CD4-positive, CD25-positive, alpha-beta regulatory T cell (primary cell): ENCODE measurements around the gene REPIN1. TPM values are rescaled to one million over a fixed set of nuclear protein-coding genes. Genes with fewer than 3 reads are reported as not detected.

ENCODE experiments used
- ATAC-seq, 2 donors: fragments of 150-1000 bp; cut with Tn5 transposase; one replicate each; pipeline ENCODE4 v1.10.0; 2021; ENCODE audit warnings: low read depth in 2 of 2, moderate number of reproducible peaks in 2 of 2, moderate library complexity in 1 of 2
- DNase-seq, 3 donors: peaks; one replicate each; pipeline versions ENCODE4 v3.0.0 to v3.0.0-alpha.2; 2012 to 2022; ENCODE audit warnings: mixed read lengths in 1 of 3
- H3K27ac ChIP-seq: one replicate; pipeline ENCODE4 v1.7.0; 2013; ENCODE audit warnings: mild to moderate bottlenecking, low read length; ENCODE audit not compliant: insufficient read depth, poor library complexity, severe bottlenecking
- H3K27me3 ChIP-seq: one replicate; pipeline ENCODE4 v1.7.0; 2013; ENCODE audit warnings: low read length; ENCODE audit not compliant: control insufficient read depth, insufficient read depth
- H3K36me3 ChIP-seq: one replicate; pipeline ENCODE4 v1.7.0; 2013; ENCODE audit warnings: mild to moderate bottlenecking, low read length, moderate library complexity; ENCODE audit not compliant: control insufficient read depth, insufficient read depth
- H3K4me1 ChIP-seq: 2 replicates; pipeline ENCODE4 v1.7.0; 2013; ENCODE audit warnings: mild to moderate bottlenecking, low read length; ENCODE audit not compliant: insufficient read depth, control insufficient read depth, poor library complexity, severe bottlenecking
- H3K4me3 ChIP-seq: one replicate; pipeline ENCODE4 v1.7.0; 2013; ENCODE audit warnings: low read depth, mild to moderate bottlenecking, low read length, moderate library complexity
- H3K9me3 ChIP-seq, 2 experiments: 1 replicate in 1 of 2; 2 replicates in 1 of 2; pipeline ENCODE4 v1.7.0; 2013; ENCODE audit warnings: low read length in 2 of 2, mild to moderate bottlenecking in 1 of 2, moderate library complexity in 1 of 2; ENCODE audit not compliant: control insufficient read depth in 2 of 2
- H3K27ac Mint-ChIP-seq, 3 donors: one replicate each; pipeline ENCODE4 v1.8.0; 2020 to 2022; ENCODE audit warnings: mild to moderate bottlenecking in 3 of 3, mixed read lengths in 3 of 3, moderate library complexity in 2 of 3
- H3K27me3 Mint-ChIP-seq: one replicate; pipeline ENCODE4 v1.8.0; 2022; ENCODE audit warnings: mild to moderate bottlenecking, mixed read lengths
- H3K36me3 Mint-ChIP-seq: one replicate; pipeline ENCODE4 v1.8.0; 2020; ENCODE audit warnings: mixed read lengths
- H3K4me1 Mint-ChIP-seq, 4 donors: one replicate each; pipeline ENCODE4 v1.8.0; 2020 to 2022; ENCODE audit warnings: mixed read lengths in 4 of 4, mild to moderate bottlenecking in 1 of 4
- H3K4me3 Mint-ChIP-seq, 4 donors: one replicate each; pipeline ENCODE4 v1.8.0; 2020 to 2022; ENCODE audit warnings: mild to moderate bottlenecking in 4 of 4, mixed read lengths in 4 of 4, moderate library complexity in 3 of 4
- H3K9me3 Mint-ChIP-seq, 7 donors: one replicate each; pipeline ENCODE4 v1.8.0; 2020 to 2022; ENCODE audit warnings: mixed read lengths in 7 of 7, mild to moderate bottlenecking in 3 of 7, moderate library complexity in 2 of 7
- polyA plus RNA-seq, 4 donors: library from polyadenylated mRNA; unstranded; fragments of 300-500 nt; fragmentation: Illumina TruSeq; gene quantifications; one replicate each; pipeline ENCODE4 v1.2.3, GENCODE V29; 2021
- total RNA-seq: library from RNA; stranded (reverse); gene quantifications from one replicate; pipeline ENCODE4 v1.2.3, GENCODE V29; 2022

REPIN1 gene
- total and polyA plus RNA-seq, 5 donors from 2014 or later: 22.5 to 40.3 (median 29.7) TPM

- Histone ChIP-seq H3K4me1 (peaks cover 22% of the 10 kb centered on the region), H3K27me3 (no peaks in the 10 kb centered on the region), H3K27ac (no peak overlapping the region), H3K9me3 (no peaks in the 10 kb centered on the region), H3K4me3 (no peak overlapping the region), H3K36me3 (no peaks in the 10 kb centered on the region)
- peak overlapping the region in 1 of 3 donors; percentile 75 for H3K27ac Mint-ChIP-seq
- peaks cover 4 to 28% (median 17%) of the 10 kb centered on the region in 4 donors for H3K4me1 Mint-ChIP-seq
- H3K9me3 Mint-ChIP-seq: no peaks in the 10 kb centered on the region
- ATAC-seq: no peak
- no peak for DNase-seq
- H3K27me3 Mint-ChIP-seq: no peaks in the 10 kb centered on the region
- peaks cover 3% of the 10 kb centered on the region for H3K36me3 Mint-ChIP-seq
- H3K4me3 Mint-ChIP-seq: peak overlapping the region in 2 of 4 donors; percentile 54 to 82
Observed at GRCh38 chr7:150400008-150400787, 31.6 kb downstream of the REPIN1 start.

GRCh38 chr7:150400788-150401423, 32.3 kb downstream of the REPIN1 start:
- no peak overlapping the region for H3K27ac ChIP-seq
- ATAC-seq (no peak), DNase-seq (no peak)
- H3K4me3 ChIP-seq: no peak overlapping the region
- peaks cover 20% of the 10 kb centered on the region for H3K4me1 ChIP-seq
- H3K4me3 Mint-ChIP-seq: peak overlapping the region in 3 of 4 donors; percentile 21 to 82 (median 54)
- peaks cover 0 to 28% (median 16%) of the 10 kb centered on the region in 4 donors for H3K4me1 Mint-ChIP-seq
- H3K9me3 ChIP-seq: no peaks in the 10 kb centered on the region
- H3K27ac Mint-ChIP-seq: peak overlapping the region in 1 of 3 donors; percentile 75
- H3K27me3 ChIP-seq: no peaks in the 10 kb centered on the region
- no peaks in the 10 kb centered on the region for H3K36me3 Mint-ChIP-seq
- no peaks in the 10 kb centered on the region for H3K36me3 ChIP-seq
- H3K9me3 Mint-ChIP-seq: no peaks in the 10 kb centered on the region
- peaks cover 4% of the 10 kb centered on the region for H3K27me3 Mint-ChIP-seq

DNA sequence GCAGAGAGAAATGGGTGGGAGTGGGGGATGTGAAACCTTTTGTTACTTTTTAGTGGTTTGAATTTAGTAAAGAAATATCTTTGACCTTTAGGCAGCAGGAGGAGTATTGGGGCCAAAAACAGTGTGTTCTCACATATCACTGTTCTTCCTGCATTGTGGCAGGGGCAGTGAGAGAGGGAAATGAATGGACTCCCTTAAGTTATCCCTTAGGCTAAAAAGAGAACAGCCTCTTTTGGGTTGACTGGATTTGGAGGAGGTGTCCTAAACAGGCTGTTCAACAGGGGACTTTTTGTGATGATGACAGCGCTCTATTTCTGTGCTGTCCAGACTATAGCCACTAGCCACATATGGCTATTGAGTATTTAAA, 32.8 kb downstream of the REPIN1 start:
- H3K4me1 ChIP-seq: peaks cover 24% of the 10 kb centered on the region
- ATAC-seq: no peak
- no peak overlapping the region for H3K4me3 ChIP-seq
- H3K9me3 ChIP-seq: no peaks in the 10 kb centered on the region
- Mint-ChIP-seq H3K9me3 (no peaks in the 10 kb centered on the region), H3K4me3 (peak overlapping the region in 2 of 4 donors; percentile 32 to 82), H3K27me3 (peaks cover 9% of the 10 kb centered on the region), H3K4me1 (peaks cover 0 to 29% (median 17%) of the 10 kb centered on the region in 4 donors), H3K27ac (no peak overlapping the region), H3K36me3 (no peaks in the 10 kb centered on the region)
- H3K27me3 ChIP-seq: no peaks in the 10 kb centered on the region
- no peak overlapping the region for H3K27ac ChIP-seq
- no peaks in the 10 kb centered on the region for H3K36me3 ChIP-seq
- DNase-seq: no peak

DNA sequence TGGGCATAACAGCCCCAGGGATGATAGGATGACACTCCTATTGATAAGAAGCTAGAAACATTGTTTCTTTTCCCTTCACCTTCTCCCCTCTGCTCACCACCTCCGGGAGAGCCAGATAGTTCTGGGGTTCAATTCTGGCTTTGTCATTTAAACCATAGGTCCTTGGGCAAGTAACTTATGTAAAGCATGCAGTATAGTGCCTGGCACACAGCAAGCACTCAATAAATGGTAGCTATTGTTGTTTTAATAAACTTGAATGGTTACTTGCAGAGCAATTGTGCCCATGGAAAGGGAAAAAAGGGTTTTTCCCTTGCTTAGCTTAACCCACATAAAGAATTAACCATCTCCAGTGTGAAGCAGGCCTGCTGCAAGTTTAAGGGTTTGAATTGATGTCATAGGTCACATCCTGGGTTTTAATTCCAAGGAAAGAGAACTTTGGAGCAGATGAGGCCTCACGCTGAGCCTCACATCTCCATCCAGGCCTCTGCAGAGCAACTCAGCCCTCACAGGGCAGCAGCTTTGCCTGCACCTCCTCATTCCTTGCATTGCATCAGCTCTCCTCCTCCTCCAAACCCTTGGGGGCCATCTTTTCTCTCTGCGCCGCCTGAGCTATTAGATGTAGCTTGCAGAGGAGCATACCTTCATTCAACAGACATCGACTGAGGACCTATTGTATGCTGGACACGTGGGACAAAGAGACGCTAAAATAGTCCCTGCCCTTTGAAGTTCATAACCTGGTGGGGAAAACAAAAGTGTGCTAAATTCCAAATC, 33.4 kb downstream of the REPIN1 start:
- DNase-seq (no peak), ATAC-seq (no peak)
- Mint-ChIP-seq H3K36me3 (peaks cover 2% of the 10 kb centered on the region), H3K4me3 (peak overlapping the region; percentile 29 to 82 (median 72)), H3K27ac (peak overlapping the region in 2 of 3 donors; percentile 56 to 80), H3K9me3 (peaks cover 0 to under 1% (median 0%) of the 10 kb centered on the region in 7 donors), H3K4me1 (peaks cover 0 to 35% (median 21%) of the 10 kb centered on the region in 4 donors), H3K27me3 (peaks cover 9% of the 10 kb centered on the region)
- Histone ChIP-seq H3K27me3 (no peaks in the 10 kb centered on the region), H3K4me3 (no peak overlapping the region), H3K9me3 (no peaks in the 10 kb centered on the region), H3K27ac (no peak overlapping the region), H3K4me1 (peaks cover 30% of the 10 kb centered on the region), H3K36me3 (no peaks in the 10 kb centered on the region)

DNA sequence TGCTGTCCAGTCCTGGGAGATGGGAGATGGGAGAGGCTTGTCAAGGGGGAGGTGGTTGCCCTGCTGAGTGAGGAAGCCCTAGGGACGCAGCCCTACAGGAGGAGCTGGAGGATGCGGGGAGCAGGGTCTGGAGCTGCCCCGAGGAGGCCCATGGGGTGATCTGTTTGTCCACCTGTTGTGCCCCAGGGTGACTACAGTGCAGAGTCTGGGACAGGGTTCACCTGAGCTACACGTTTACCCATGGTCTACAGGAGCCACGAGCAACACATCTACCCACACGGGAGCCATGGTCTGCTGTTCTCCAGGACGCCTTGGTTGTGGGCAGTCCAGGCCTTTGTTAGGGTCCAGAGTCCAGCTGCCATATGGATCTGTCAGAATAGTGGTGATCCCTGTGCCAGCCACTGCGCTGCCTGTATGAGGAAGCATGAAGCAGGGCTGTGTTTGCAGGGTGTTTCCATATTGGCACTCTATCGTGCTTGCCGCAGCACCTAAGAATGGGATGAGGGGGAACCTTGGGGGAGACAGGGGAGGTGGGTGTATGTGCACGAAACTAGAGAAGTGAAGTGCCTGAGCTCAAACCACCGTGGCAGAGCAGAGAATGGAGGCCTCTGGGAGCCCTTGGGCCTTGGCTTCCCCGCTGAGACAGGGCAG, 34.2 kb downstream of the REPIN1 start:
- no peaks in the 10 kb centered on the region for H3K36me3 ChIP-seq
- peaks cover 4% of the 10 kb centered on the region for H3K36me3 Mint-ChIP-seq
- H3K9me3 ChIP-seq: no peaks in the 10 kb centered on the region
- peaks cover 9% of the 10 kb centered on the region for H3K27me3 Mint-ChIP-seq
- H3K27ac Mint-ChIP-seq: peak overlapping the region; percentile 80 to 83 (median 83)
- ATAC-seq (no peak), DNase-seq (no peak)
- peaks cover 0 to 1% (median 0%) of the 10 kb centered on the region in 7 donors for H3K9me3 Mint-ChIP-seq
- no peak overlapping the region for H3K4me3 ChIP-seq
- no peaks in the 10 kb centered on the region for H3K27me3 ChIP-seq
- peaks cover 33% of the 10 kb centered on the region for H3K4me1 ChIP-seq
- no peak overlapping the region for H3K27ac ChIP-seq
- peak overlapping the region; percentile 29 to 82 (median 72) for H3K4me3 Mint-ChIP-seq
- peaks cover 0 to 37% (median 24%) of the 10 kb centered on the region in 4 donors for H3K4me1 Mint-ChIP-seq

- no peak for DNase-seq
- peaks cover under 1% of the 10 kb centered on the region for H3K36me3 ChIP-seq
- H3K4me3 Mint-ChIP-seq: peak overlapping the region; percentile 82 to 99 (median 94)
- H3K27ac ChIP-seq: peak overlapping the region; percentile 84
- peaks cover 0 to 40% (median 25%) of the 10 kb centered on the region in 4 donors for H3K4me1 Mint-ChIP-seq
- peaks cover 9% of the 10 kb centered on the region for H3K27me3 Mint-ChIP-seq
- peaks cover 0 to 1% (median 0%) of the 10 kb centered on the region in 7 donors for H3K9me3 Mint-ChIP-seq
- peaks cover 6% of the 10 kb centered on the region for H3K36me3 Mint-ChIP-seq
- peak overlapping the region; percentile 83 for H3K4me3 ChIP-seq
- no peak for ATAC-seq
- peaks cover 33% of the 10 kb centered on the region for H3K4me1 ChIP-seq
- no peaks in the 10 kb centered on the region for H3K27me3 ChIP-seq
- H3K9me3 ChIP-seq: no peaks in the 10 kb centered on the region
- peak overlapping the region; percentile 82 to 95 (median 85) for H3K27ac Mint-ChIP-seq
Observed at GRCh38 chr7:150403376-150404171, 35.0 kb downstream of the REPIN1 start.
